Vagina (tissue), 2 donors: Measurements from ENCODE around the gene JAK1.

Experiments used
- CTCF ChIP-seq, 3 experiments: fragments of 450-650 bp in 2 of 3; fragments of 200-600 bp in 1 of 3; sonication (generic) in 1 of 3; IDR thresholded peaks; one replicate each; pipeline ENCODE4 v1.5.1; 2017 to 2019; ENCODE audit warnings: antibody characterized with exemption in 3 of 3, mild to moderate bottlenecking in 2 of 3, moderate library complexity in 2 of 3
- POLR2A ChIP-seq, 2 donors: fragments of 450-650 bp; IDR thresholded peaks; one replicate each; pipeline ENCODE4 v1.6.1; 2017; ENCODE audit warnings: antibody characterized with exemption in 2 of 2, mild to moderate bottlenecking in 2 of 2, moderate library complexity in 2 of 2

GRCh38 chr1:64872067-64872466 is 94.3 kb downstream of the JAK1 start:
- TF ChIP-seq CTCF (IDR thresholded peaks at IDR 0.05) (no peak), POLR2A (IDR thresholded peaks at IDR 0.05) (no peak)
